CD8-positive, alpha-beta memory T cell (primary cell): ENCODE data around the gene DHDDS. TPM values are rescaled to one million over a fixed set of nuclear protein-coding genes. Genes with fewer than 3 reads are reported as not detected.
"Not testable (repeated sequence)": the region's sequence is repeated elsewhere in the genome, so short reads cannot be mapped to it uniquely, and the experiment has no call there.

ENCODE experiments used
- CTCF ChIA-PET: fragments of 350-600 bp; sonication (Branson Sonifier 250); formaldehyde crosslinking; loops from one replicate; lab custom pipeline; 2021; ENCODE audit warnings: antibody characterized with exemption; lab: Charles Lee
- POLR2A ChIA-PET: fragments of 350-600 bp; sonication (Branson Sonifier 250); formaldehyde crosslinking; loops from one replicate; lab custom pipeline; 2021; ENCODE audit warnings: antibody characterized with exemption; lab: Charles Lee
- DNase-seq, 5 donors: peaks; one replicate each; pipeline versions ENCODE4 v3.0.0 to v3.0.0-alpha.2; 2020 to 2022; ENCODE audit warnings: mixed read lengths in 1 of 5
- H3K27ac ChIP-seq: one replicate; pipeline ENCODE4 v1.7.0; 2013; ENCODE audit warnings: low read depth, mild to moderate bottlenecking, low read length, moderate library complexity
- H3K27me3 ChIP-seq: 2 replicates; pipeline ENCODE4 v1.7.0; 2013; ENCODE audit warnings: low read length, mild to moderate bottlenecking; ENCODE audit not compliant: insufficient read depth, poor library complexity, severe bottlenecking
- H3K36me3 ChIP-seq: 2 replicates; pipeline ENCODE4 v1.7.0; 2013; ENCODE audit warnings: mild to moderate bottlenecking, low read length, moderate library complexity; ENCODE audit not compliant: insufficient read depth
- H3K4me1 ChIP-seq: 2 replicates; pipeline ENCODE4 v1.7.0; 2013; ENCODE audit warnings: mild to moderate bottlenecking, low read length, moderate library complexity; ENCODE audit not compliant: insufficient read depth
- H3K4me3 ChIP-seq: 2 replicates; pipeline ENCODE4 v1.7.0; 2013; ENCODE audit warnings: mild to moderate bottlenecking, low read length
- H3K9me3 ChIP-seq: 2 replicates; pipeline ENCODE4 v1.7.0; 2013; ENCODE audit warnings: mild to moderate bottlenecking, low read length
- H3K27ac Mint-ChIP-seq, 8 donors: one replicate each; pipeline ENCODE4 v1.8.0; 2020 to 2021; ENCODE audit warnings: mixed read lengths in 8 of 8, mild to moderate bottlenecking in 6 of 8, inconsistent platforms in 3 of 8, moderate library complexity in 3 of 8
- H3K27me3 Mint-ChIP-seq, 2 donors: one replicate each; pipeline ENCODE4 v1.8.0; 2020 to 2021; ENCODE audit warnings: mixed read lengths in 2 of 2, mild to moderate bottlenecking in 1 of 2, moderate library complexity in 1 of 2
- H3K36me3 Mint-ChIP-seq, 3 donors: one replicate each; pipeline ENCODE4 v1.8.0; 2020 to 2021; ENCODE audit warnings: mixed read lengths in 3 of 3, inconsistent platforms in 1 of 3, mild to moderate bottlenecking in 1 of 3
- H3K4me1 Mint-ChIP-seq, 3 donors: one replicate each; pipeline ENCODE4 v1.8.0; 2020 to 2021; ENCODE audit warnings: mixed read lengths in 3 of 3, inconsistent platforms in 1 of 3, mild to moderate bottlenecking in 1 of 3
- H3K4me3 Mint-ChIP-seq, 7 donors: one replicate each; pipeline ENCODE4 v1.8.0; 2020 to 2021; ENCODE audit warnings: mixed read lengths in 7 of 7, mild to moderate bottlenecking in 6 of 7, moderate library complexity in 4 of 7, inconsistent platforms in 2 of 7
- H3K9me3 Mint-ChIP-seq, 5 donors: one replicate each; pipeline ENCODE4 v1.8.0; 2020 to 2022; ENCODE audit warnings: mixed read lengths in 5 of 5, mild to moderate bottlenecking in 3 of 5, moderate library complexity in 2 of 5, inconsistent platforms in 1 of 5
- polyA plus RNA-seq: library from polyadenylated mRNA; unstranded; fragments of 300-500 nt; fragmentation: Illumina TruSeq; gene quantifications from one replicate; pipeline ENCODE4 v1.2.3, GENCODE V29; 2021
- total RNA-seq, 2 experiments: library from RNA; stranded (reverse); gene quantifications; one replicate each; pipeline ENCODE4 v1.2.3, GENCODE V29; 2021

Gene DHDDS
- total and polyA plus RNA-seq, 3 experiments from 2014 or later: 21.6 to 52.2 (median 47.9) TPM

GRCh38 chr1:26493938-26494337 lies 61.8 kb downstream of the DHDDS start:
- CTCF ChIA-PET: interaction anchor here (1.4 kb wide), 1 partner anchor 24 kb away, joined by 3 read pairs; no protein-coding TSS in a partner anchor
- Histone ChIP-seq H3K9me3 (no peaks in the 10 kb centered on the region), H3K4me1 (no peaks in the 10 kb centered on the region), H3K27ac (no peak overlapping the region), H3K36me3 (no peaks in the 10 kb centered on the region), H3K4me3 (no peak overlapping the region), H3K27me3 (no peaks in the 10 kb centered on the region)
- Mint-ChIP-seq H3K4me1 (peaks cover 0 to 1% (median 0%) of the 10 kb centered on the region in 3 donors), H3K27me3 (no peaks in the 10 kb centered on the region), H3K4me3 (peak overlapping the region in 1 of 7 donors; percentile 58), H3K9me3 (no peaks in the 10 kb centered on the region), H3K36me3 (no peaks in the 10 kb centered on the region), H3K27ac (no peak overlapping the region)
- DNase-seq: no peak
- POLR2A ChIA-PET: no interaction called here

- Histone ChIP-seq H3K9me3 (no peaks in the 10 kb centered on the region), H3K4me1 (peaks cover 12% of the 10 kb centered on the region), H3K27me3 (no peaks in the 10 kb centered on the region), H3K27ac (no peak overlapping the region), H3K4me3 (no peak overlapping the region), H3K36me3 (no peaks in the 10 kb centered on the region)
- Mint-ChIP-seq H3K27me3 (no peaks in the 10 kb centered on the region), H3K4me1 (peaks cover 4 to 12% (median 7%) of the 10 kb centered on the region in 3 donors), H3K27ac (peak overlapping the region in 3 of 8 donors; percentile 33 to 59 (median 50)), H3K4me3 (peak overlapping the region in 1 of 7 donors; percentile 78), H3K36me3 (no peaks in the 10 kb centered on the region), H3K9me3 (no peaks in the 10 kb centered on the region)
- POLR2A ChIA-PET: no interaction called here
- CTCF ChIA-PET: interaction anchor here (1.4 kb wide), 1 partner anchor 32 kb away, joined by 3 read pairs; no protein-coding TSS in a partner anchor
- DNase-seq: no peak
These were observed 64.7 kb downstream of the DHDDS start for GRCh38 chr1:26496861-26497260.

- H3K27me3 Mint-ChIP-seq: no peaks in the 10 kb centered on the region
- H3K4me1 Mint-ChIP-seq: peaks cover 5 to 20% (median 13%) of the 10 kb centered on the region in 3 donors
- CTCF ChIA-PET: interaction anchor here (2.3 to 2.6 kb wide), 2 partner anchors 42 to 48 kb away, joined by 26 read pairs; no protein-coding TSS in a partner anchor
- H3K27ac Mint-ChIP-seq: peak overlapping the region in 4 of 8 donors; percentile 45 to 77 (median 64)
- H3K9me3 Mint-ChIP-seq: no peaks in the 10 kb centered on the region
- Histone ChIP-seq H3K36me3 (no peaks in the 10 kb centered on the region), H3K4me3 (no peak overlapping the region), H3K9me3 (no peaks in the 10 kb centered on the region), H3K27ac (no peak overlapping the region), H3K4me1 (peaks cover 17% of the 10 kb centered on the region), H3K27me3 (no peaks in the 10 kb centered on the region)
- no peaks in the 10 kb centered on the region for H3K36me3 Mint-ChIP-seq
- no peak for DNase-seq
- POLR2A ChIA-PET: no interaction called here
- peak overlapping the region in 5 of 7 donors; percentile 17 to 57 (median 50) for H3K4me3 Mint-ChIP-seq
These were observed 66.8 kb downstream of the DHDDS start for GRCh38 chr1:26498894-26499293.

- DNase-seq: peak; percentile 79 to 91 (median 85)
- no peaks in the 10 kb centered on the region for H3K27me3 Mint-ChIP-seq
- H3K27ac Mint-ChIP-seq: peak overlapping the region; percentile 87 to 97 (median 91)
- H3K9me3 Mint-ChIP-seq: no peaks in the 10 kb centered on the region
- no peaks in the 10 kb centered on the region for H3K36me3 ChIP-seq
- H3K9me3 ChIP-seq: no peaks in the 10 kb centered on the region
- peak overlapping the region; percentile 82 for H3K27ac ChIP-seq
- ChIA-PET POLR2A (interaction anchor here (0.5 to 2.5 kb wide), 11 partner anchors 9 to 1506 kb away, joined by 3 to 31 read pairs (median 5); partner anchors contain the start of genes GPATCH3, GPN2, HMGN2 and PAQR7), CTCF (interaction anchor here (0.7 to 2.8 kb wide), 36 partner anchors 8 to 381 kb away, joined by 3 to 26 read pairs (median 4); partner anchors contain the start of genes CEP85, DHDDS, HMGN2 and PIGV)
- H3K4me3 Mint-ChIP-seq: peak overlapping the region; percentile 74 to 94 (median 86)
- H3K27me3 ChIP-seq: no peaks in the 10 kb centered on the region
- H3K4me1 ChIP-seq: peaks cover 17% of the 10 kb centered on the region
- peaks cover 5 to 20% (median 13%) of the 10 kb centered on the region in 3 donors for H3K4me1 Mint-ChIP-seq
- H3K4me3 ChIP-seq: peak overlapping the region; percentile 89
- H3K36me3 Mint-ChIP-seq: no peaks in the 10 kb centered on the region
These were observed 68.5 kb downstream of the DHDDS start for GRCh38 chr1:26500488-26501175.

GRCh38 chr1:26510711-26511110 lies 78.6 kb downstream of the DHDDS start:
- H3K36me3 ChIP-seq, H3K4me1 ChIP-seq, H3K27me3 ChIP-seq, H3K4me1 Mint-ChIP-seq, H3K27ac ChIP-seq, DNase-seq, H3K9me3 Mint-ChIP-seq, H3K27me3 Mint-ChIP-seq, H3K4me3 Mint-ChIP-seq, H3K4me3 ChIP-seq, H3K27ac Mint-ChIP-seq, H3K9me3 ChIP-seq, H3K36me3 Mint-ChIP-seq, POLR2A ChIA-PET: not testable (repeated sequence)
- CTCF ChIA-PET: interaction anchor here (1.2 to 1.4 kb wide), 2 partner anchors 10 to 29 kb away, joined by 3 to 4 read pairs; no protein-coding TSS in a partner anchor

- H3K9me3 Mint-ChIP-seq, H3K4me1 Mint-ChIP-seq, H3K4me1 ChIP-seq, H3K27me3 Mint-ChIP-seq, H3K27me3 ChIP-seq, DNase-seq, H3K4me3 ChIP-seq, H3K4me3 Mint-ChIP-seq, H3K9me3 ChIP-seq, H3K36me3 Mint-ChIP-seq, H3K27ac ChIP-seq, H3K27ac Mint-ChIP-seq, H3K36me3 ChIP-seq: not testable (repeated sequence)
- POLR2A ChIA-PET: interaction anchor here (0.6 kb wide), 1 partner anchor 194 kb away, joined by 6 read pairs; no protein-coding TSS in a partner anchor
- CTCF ChIA-PET: interaction anchor here (1.3 kb wide), 1 partner anchor 23 kb away, joined by 3 read pairs; no protein-coding TSS in a partner anchor
These were observed 83.7 kb downstream of the DHDDS start for GRCh38 chr1:26515836-26516235.

GRCh38 chr1:26516987-26517765 lies 85.1 kb downstream of the DHDDS start:
- Histone ChIP-seq H3K27ac (no peak overlapping the region), H3K27me3 (no peaks in the 10 kb centered on the region), H3K9me3 (no peaks in the 10 kb centered on the region), H3K4me1 (no peaks in the 10 kb centered on the region), H3K36me3 (no peaks in the 10 kb centered on the region), H3K4me3 (no peak overlapping the region)
- no peak for DNase-seq
- ChIA-PET CTCF (interaction anchor here (1.3 to 1.8 kb wide), 2 partner anchors 21 to 22 kb away, joined by 3 to 4 read pairs; no protein-coding TSS in a partner anchor), POLR2A (no interaction called here)
- Mint-ChIP-seq H3K27me3 (peaks cover 0 to 2% of the 10 kb centered on the region in 2 donors), H3K27ac (no peak overlapping the region), H3K9me3 (no peaks in the 10 kb centered on the region), H3K4me3 (no peak overlapping the region), H3K4me1 (no peaks in the 10 kb centered on the region), H3K36me3 (no peaks in the 10 kb centered on the region)
